Measurements from ENCODE around the gene CDKN2AIPNL. TPM values are rescaled to one million over a fixed set of nuclear protein-coding genes. Genes with fewer than 3 reads are reported as not detected.

The CDKN2AIPNL gene
- total RNA-seq, result 14.5 TPM
- long read RNA-seq, transcript CDKN2AIPNL-202 (3 exons, 1,223 nt), result major isoform, 23 of 30 reads
- long read RNA-seq, partial matches to known transcripts, result 1 of 30 reads
- long read RNA-seq, other reads (novel, unspliced or antisense), result 6 of 30 reads

- Histone ChIP-seq H3K4me3 (peak within 1 kb of the TSS; percentile 92), H3K27me3 (ENCODE audit: low read depth) (no peaks in the 10 kb centered on the region), H3K27ac (peak within 1 kb of the TSS; percentile 90), H3K36me3 (peaks cover 2% of the 10 kb centered on the region), H3K4me1 (peaks cover 29% of the 10 kb centered on the region), H3K9me3 (no peaks in the 10 kb centered on the region)
- peak; percentile 85 for TF ChIP-seq CTCF (IDR thresholded peaks at IDR 0.05)
- peak; percentile 94 for DNase-seq
- peak; percentile 99 to 100 for ATAC-seq
- intact Hi-C loops (cut with DNase I), result loop anchor here (5.0 kb wide), 1 partner anchor 116 kb away; the partner anchor contains the start of gene JADE2
Measured at GRCh38 chr5:134411546-134412266, at the start of gene CDKN2AIPNL. CDKN2AIPNL (minus strand) TSS chr5:134411881; CDS start chr5:134411854, 27 bp downstream.

GRCh38 chr5:134460551-134460950 is 48.9 kb upstream of the CDKN2AIPNL start:
- Histone ChIP-seq H3K4me3 (no peak overlapping the region), H3K9me3 (no peaks in the 10 kb centered on the region), H3K4me1 (peaks cover 21% of the 10 kb centered on the region), H3K27ac (no peak overlapping the region), H3K27me3 (ENCODE audit: low read depth) (no peaks in the 10 kb centered on the region), H3K36me3 (no peaks in the 10 kb centered on the region)
- ATAC-seq (no peak), DNase-seq (no peak)
- TF ChIP-seq CTCF (IDR thresholded peaks at IDR 0.05), result no peak
- intact Hi-C loops (cut with DNase I), result no loop called here

GRCh38 chr5:134459491-134459890 is 47.8 kb upstream of the CDKN2AIPNL start:
- H3K4me3 ChIP-seq, result no peak overlapping the region
- H3K36me3 ChIP-seq, result no peaks in the 10 kb centered on the region
- no peaks in the 10 kb centered on the region for H3K9me3 ChIP-seq
- intact Hi-C loops (cut with DNase I), result no loop called here
- H3K27ac ChIP-seq, result no peak overlapping the region
- DNase-seq (peak; percentile 17), ATAC-seq (no peak)
- H3K27me3 ChIP-seq (ENCODE audit: low read depth), result no peaks in the 10 kb centered on the region
- no peak for TF ChIP-seq CTCF (IDR thresholded peaks at IDR 0.05)
- H3K4me1 ChIP-seq, result peaks cover 11% of the 10 kb centered on the region

GRCh38 chr5:134459010-134459403 is 47.3 kb upstream of the CDKN2AIPNL start:
- intact Hi-C loops (cut with DNase I), result no loop called here
- TF ChIP-seq CTCF (IDR thresholded peaks at IDR 0.05), result no peak
- Histone ChIP-seq H3K27ac (no peak overlapping the region), H3K36me3 (no peaks in the 10 kb centered on the region), H3K27me3 (ENCODE audit: low read depth) (no peaks in the 10 kb centered on the region), H3K4me1 (peaks cover 6% of the 10 kb centered on the region), H3K4me3 (no peak overlapping the region), H3K9me3 (no peaks in the 10 kb centered on the region)
- ATAC-seq (no peak), DNase-seq (peak; percentile 27)

- H3K36me3 ChIP-seq, result no peaks in the 10 kb centered on the region
- no peak overlapping the region for H3K27ac ChIP-seq
- no peak for TF ChIP-seq CTCF (IDR thresholded peaks at IDR 0.05)
- intact Hi-C loops (cut with DNase I), result no loop called here
- H3K4me1 ChIP-seq, result no peaks in the 10 kb centered on the region
- H3K27me3 ChIP-seq (ENCODE audit: low read depth), result no peaks in the 10 kb centered on the region
- no peaks in the 10 kb centered on the region for H3K9me3 ChIP-seq
- no peak overlapping the region for H3K4me3 ChIP-seq
- ATAC-seq (peak in 1 of 2 donors; percentile 6), DNase-seq (peak; percentile 43)
Measured at GRCh38 chr5:134458234-134459009, 46.7 kb upstream of the CDKN2AIPNL start.
